ENCODE results near the gene NPIPA1.
"Not testable (repeated sequence)": the region's sequence is repeated elsewhere in the genome, so short reads cannot be mapped to it uniquely, and the experiment has no call there.

Gene NPIPA1

DNA sequence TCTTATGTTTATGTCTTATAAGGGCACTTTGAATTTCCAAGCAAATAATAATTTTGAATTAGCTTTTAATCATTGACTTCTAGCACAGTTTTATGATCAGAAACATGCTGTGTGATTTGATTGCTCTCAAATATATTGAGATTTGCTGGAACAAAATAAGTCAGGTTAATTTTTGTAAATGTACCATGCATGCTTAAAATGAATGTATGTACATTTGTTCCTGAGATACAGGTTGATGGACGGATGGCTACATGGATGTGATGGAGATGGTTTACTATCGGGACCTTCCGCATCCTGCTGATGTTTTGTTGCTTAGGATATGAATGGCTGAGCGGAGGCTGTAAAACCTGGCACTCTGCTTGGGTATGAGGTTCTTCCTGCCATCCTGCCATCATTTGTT lies at the start of gene NPIPA1:
TSS of gene NPIPA1 (plus strand) at position 301 of the 400 bp plus-strand sequence. CDS start at position 301, 0 bp downstream.
- not testable (repeated sequence) for DNase-seq (ENCODE audit: low read depth)

DNA sequence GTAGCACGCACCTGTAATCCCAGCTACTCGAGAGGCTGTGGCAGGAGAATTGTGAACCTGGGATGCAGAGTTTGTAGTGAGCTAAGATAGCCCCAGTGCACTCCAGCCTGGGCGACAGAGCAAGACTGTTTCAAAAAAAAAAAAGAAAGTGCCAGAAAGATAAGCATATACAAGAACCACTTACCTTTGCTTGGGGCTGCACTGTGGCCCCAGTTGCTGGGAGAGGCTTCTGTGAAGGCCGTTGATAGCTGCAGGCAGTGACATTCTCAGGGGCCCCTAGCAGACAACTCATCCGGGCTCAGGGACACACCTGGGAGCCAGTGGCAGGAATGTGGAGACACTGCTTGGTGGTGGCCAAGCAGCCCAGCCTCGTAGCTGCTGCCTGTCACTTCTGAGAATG lies 45.1 kb upstream of the NPIPA1 start:
- DNase-seq (ENCODE audit: low read depth), result not testable (repeated sequence)

DNA sequence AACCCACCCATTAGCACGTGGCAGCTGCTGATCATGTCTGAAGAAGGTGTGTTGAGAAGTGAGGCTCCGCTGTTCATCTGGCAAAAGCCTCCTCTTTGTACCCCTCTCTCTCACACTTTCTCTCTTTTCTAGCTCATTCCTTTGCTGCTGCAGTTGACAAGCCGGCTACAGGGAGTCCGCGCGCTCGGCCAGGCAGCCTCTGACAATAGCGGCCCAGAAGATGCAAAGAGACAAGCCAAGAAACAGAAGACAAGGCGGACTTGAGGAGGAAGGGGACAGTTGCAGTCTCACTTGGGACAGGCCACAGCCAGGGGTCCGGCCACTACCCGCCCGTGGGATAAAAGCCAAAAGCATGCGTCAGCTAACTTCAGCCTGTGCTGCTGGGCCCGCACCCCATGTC lies 41.9 kb upstream of the NPIPA1 start:
- DNase-seq (ENCODE audit: low read depth), result not testable (repeated sequence)

DNA sequence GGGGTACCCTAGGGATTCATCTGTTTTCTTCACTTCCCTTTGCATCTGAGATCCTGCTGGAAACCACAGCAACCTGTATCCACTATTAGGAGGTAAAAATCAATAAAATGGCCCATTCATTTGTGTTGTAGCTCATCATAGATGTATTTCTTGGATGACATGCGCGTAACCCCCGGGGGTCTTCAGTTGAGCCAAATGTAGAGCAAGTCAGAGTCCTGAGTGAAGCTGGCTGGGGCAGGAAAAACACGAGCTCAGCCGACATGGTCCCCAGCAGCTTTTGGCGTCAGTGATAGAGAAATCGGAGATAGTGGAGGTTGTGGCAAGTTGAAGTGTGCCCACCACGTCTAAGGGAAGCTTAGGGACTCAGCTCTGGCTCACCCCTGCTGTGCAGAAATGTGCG lies 41.2 kb upstream of the NPIPA1 start:
- not testable (repeated sequence) for DNase-seq (ENCODE audit: low read depth)

DNA sequence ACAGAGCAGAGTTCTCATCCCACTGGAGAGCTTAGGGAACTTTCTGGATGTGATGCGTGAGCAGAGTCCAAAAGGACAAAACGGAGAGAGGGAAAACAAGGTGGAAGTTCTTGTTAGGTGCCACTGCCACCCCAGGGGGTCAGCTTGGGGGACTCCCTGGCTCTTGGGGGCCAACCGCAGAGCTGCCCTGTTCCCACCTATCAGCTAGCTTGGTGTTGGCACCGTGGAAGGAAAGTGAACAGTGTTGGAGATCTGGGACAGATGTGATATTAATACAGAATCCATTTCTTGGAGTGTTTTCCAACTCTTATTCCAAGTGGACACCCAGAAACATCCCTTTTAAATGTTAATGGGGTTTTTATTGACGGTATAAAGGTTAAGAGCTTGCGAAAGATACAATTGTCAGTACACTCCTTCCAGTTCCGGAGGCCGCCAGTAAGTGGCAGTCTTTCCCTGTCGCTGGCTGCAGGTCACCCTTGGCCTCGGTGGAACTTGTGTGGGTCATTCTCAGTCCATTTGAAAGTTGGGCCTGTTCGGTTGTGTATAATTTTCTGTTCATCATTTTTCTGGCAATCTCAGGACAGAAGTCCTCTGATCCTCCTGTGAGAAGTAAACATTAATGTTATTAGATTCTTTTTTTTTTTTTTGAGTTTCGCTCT lies 40.1 kb upstream of the NPIPA1 start:
- DNase-seq (ENCODE audit: low read depth), result not testable (repeated sequence)

DNA sequence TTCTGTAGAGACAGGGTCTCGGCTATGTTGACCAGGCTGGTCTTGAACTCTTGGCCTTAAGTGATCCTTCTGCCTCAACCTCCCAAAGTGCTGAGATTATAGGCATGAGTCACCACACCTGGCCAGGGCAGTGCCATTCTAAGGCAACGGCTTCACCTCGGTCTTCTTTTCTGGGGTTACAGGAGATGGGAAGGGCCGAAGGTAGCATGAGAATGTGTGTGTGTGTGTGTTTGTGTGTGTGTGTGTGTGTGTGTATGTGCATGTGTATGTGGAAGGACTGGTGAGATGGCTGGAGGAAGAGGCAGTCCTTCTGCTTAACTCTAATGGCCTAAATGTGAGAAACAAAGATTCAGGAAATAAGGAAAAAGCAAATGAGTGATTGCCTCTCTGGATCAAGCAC lies 39.1 kb upstream of the NPIPA1 start:
- not testable (repeated sequence) for DNase-seq (ENCODE audit: low read depth)

DNA sequence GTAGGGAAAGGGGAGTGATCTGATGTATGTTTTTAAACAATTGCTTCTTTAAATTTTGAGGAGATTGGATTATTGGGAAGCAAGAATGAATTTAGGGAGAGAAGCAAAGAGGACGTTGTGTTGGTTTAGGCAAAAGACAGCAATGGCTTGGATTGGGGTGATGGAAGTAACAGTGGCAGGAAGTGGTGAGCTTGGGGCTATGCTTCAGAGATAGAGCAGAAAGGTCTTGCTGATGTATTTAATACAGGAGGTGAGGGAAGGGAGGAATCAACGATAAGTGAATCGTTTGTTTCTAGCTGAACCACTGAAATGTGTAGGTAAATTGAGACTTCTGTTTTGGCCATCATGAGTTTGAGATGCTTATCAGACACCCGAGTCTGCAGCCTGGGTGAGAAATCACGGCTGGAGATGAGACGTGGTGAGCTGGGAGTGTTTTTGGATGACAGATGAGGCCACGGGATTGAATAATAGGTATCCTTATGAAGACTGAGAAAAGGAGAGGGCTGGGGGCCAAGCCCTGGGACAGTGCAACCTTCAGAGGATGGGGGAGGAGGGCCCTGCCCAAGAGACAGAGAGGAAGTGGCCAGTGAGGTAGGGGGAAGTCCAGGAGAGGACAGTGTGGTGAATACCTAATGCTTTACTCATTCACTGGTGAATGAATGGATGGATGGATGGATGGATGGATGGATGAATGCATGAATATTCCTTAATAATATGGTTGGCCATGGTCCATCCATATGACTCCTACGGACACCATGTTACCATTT lies 33.9 kb upstream of the NPIPA1 start:
- DNase-seq (ENCODE audit: low read depth), result not testable (repeated sequence)

DNA sequence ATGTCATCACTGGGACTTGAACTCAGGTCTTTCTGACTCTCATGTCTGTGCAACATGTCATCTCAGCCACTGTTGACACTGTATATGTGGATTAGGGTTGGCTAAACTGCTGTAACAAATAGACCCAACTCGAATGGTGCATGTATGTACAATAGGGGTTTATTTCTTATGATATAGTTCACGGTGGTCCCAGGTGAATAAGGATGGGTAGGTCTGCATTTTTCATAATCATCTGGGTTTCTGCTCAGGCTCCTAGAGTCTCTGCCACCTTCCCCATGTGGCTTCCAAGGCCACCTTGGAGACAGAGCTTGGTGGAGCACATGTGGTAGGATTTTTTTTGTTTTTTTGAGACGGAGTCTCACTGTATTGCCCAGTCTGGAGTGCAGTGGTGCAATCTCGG lies 27.5 kb upstream of the NPIPA1 start:
- DNase-seq (ENCODE audit: low read depth), result not testable (repeated sequence)

DNA sequence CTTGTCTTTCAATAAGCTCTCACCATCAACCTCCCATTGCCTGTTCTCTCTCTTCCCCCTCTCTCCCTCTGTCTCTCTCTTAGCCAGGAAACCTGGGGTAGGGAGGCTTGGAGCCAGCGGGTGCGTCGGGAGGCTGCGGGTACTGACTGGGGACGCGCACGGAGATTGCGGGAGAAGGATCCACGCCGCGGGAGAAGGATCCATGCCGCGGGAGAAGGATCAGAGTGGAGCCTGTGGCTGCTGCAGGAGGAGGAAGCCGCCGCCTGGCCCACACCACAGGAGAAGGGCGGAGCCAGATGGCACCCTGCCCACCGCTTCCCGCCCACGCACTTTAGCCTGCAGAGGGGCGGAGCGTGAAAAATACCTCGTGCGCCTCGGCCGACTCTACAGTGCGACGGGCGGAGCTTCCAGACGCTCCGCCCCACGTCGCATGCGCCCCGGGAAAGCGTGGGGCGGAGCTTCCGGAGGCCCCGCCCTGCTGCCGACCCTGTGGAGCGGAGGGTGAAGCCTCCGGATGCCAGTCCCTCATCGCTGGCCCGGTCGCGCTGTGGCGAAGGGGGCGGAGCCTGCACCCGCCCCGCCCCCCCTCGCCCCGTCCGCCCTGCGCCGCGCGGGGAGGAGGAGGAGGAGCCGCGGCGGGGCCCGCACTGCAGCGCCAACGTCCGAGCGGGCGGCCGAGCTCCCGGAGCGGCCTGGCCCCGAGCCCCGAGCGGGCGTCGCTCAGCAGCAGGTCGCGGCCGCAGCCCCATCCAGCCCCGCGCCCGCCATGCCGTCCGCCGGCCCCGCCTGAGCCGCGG lies 26.2 kb upstream of the NPIPA1 start:
- DNase-seq (ENCODE audit: low read depth), result not testable (repeated sequence)

DNA sequence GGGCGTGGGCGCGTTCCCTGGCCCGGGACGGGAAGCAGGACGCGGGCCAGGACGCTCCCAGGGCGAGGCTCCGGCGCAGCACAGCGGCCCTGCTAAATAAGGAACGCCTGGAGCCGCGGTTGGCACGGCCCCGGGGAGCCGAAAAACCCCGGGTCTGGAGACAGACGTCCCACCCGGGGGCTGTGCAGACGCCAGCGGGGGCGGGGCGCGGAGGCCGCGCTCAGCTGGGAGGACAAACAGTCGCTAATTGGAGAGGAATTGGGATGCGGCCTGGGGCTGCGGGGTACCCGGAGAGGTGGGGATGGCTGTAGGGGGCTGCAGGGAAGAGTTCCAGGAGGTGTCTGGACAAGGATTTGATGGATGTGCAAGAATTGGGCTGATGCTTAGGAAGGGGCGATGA lies 25.3 kb upstream of the NPIPA1 start:
- DNase-seq (ENCODE audit: low read depth), result not testable (repeated sequence)

DNA sequence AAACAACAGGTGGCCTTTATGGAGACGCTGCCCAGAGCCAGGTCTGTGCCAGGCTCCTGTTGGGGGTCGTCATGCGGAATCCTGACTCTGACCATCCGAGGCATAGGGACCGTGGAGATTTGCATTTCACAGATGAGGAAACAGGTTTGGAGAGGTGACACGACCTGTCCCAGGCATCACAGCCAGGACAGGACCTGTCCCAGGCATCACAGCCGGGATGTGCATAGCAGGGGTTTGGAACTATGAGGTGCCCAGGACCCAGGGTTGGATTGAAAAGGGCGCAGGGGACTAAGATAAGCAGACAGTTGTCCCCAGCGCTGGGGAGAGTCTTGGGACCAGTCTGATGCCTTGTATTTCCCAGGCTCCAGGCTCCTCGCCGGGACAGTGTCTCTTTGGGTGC lies 24.7 kb upstream of the NPIPA1 start:
- not testable (repeated sequence) for DNase-seq (ENCODE audit: low read depth)

DNA sequence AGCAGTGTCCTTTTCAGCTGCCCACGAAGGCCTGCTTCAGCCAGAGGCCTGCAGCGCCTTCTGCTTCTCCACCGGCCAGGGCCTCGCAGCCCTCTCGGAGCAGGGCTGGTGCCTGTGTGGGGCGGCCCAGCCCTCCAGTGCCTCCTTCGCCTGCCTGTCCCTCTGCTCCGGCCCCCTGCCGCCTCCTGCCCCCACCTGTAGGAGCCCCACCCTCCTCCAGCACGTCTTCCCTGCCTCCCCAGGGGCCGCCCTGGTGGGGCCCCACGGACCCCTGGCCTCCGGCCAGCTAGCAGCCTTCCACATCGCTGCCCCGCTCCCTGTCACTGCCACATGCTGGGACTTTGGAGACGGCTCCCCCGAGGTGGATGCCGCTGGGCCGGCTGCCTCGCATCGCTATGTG lies 18.7 kb upstream of the NPIPA1 start:
- not testable (repeated sequence) for DNase-seq (ENCODE audit: low read depth)

DNA sequence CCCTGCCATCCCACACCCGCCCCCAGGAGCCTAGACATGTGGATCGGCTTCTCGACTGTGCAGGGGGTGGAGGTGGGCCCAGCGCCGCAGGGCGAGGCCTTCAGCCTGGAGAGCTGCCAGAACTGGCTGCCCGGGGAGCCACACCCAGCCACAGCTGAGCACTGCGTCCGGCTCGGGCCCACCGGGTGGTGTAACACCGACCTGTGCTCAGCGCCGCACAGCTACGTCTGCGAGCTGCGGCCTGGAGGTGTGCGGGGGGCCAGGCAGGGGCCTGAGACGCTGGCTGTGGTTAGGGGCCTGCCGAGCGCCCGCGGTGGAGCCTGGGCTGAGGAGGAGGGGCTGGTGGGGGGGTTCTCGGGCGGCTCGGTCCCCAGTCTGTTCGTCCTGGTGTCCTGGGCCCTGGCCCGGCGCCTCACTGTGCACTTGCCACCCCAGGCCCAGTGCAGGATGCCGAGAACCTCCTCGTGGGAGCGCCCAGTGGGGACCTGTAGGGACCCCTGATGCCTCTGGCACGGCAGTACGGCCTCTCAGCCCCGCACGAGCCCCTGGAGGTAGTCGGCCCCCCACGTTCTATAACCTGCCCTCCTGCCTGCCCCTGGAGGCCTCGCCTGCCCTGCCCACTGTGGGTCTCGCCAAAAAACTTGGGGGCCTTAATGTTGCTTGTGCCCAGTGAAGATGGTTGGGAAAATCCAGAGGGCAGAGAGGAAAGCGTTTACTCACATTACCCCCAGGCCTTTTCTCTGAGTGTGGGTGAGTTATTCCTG lies 17.2 kb upstream of the NPIPA1 start:
- not testable (repeated sequence) for DNase-seq (ENCODE audit: low read depth)

DNA sequence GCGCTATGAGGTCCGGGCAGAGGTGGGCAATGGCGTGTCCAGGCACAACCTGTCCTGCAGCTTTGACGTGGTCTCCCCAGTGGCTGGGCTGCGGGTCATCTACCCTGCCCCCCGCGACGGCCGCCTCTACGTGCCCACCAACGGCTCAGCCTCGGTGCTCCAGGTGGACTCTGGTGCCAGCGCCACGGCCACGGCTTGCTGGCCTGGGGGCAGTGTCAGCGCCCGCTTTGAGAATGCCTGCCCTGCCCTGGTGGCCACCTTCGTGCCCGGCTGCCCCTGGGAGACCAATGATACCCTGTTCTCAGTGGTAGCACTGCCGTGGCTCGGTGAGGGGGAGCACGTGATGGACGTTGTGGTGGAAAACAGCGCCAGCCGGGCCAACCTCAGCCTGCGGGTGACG lies 15.0 kb upstream of the NPIPA1 start:
- not testable (repeated sequence) for DNase-seq (ENCODE audit: low read depth)

DNA sequence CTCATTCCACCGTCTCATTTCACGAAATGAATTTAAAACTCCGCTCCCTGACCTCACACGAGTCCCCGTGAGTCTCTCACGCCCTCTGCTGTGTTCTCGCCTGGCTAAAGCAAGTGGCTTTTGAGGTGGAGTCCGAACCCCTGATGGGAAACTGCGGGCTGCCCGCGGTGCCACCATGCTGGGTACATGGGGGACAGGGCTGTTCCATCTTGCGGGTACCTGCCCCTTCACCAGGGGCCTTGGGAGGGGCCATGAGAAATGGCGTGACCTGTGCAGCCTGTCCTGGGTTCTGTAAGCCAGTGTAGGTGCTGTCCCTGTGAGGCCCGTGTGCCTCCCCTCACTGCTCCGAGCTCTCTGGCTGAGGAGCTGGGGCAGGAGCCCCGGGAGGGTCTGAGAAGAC lies 14.3 kb upstream of the NPIPA1 start:
- not testable (repeated sequence) for DNase-seq (ENCODE audit: low read depth)

DNA sequence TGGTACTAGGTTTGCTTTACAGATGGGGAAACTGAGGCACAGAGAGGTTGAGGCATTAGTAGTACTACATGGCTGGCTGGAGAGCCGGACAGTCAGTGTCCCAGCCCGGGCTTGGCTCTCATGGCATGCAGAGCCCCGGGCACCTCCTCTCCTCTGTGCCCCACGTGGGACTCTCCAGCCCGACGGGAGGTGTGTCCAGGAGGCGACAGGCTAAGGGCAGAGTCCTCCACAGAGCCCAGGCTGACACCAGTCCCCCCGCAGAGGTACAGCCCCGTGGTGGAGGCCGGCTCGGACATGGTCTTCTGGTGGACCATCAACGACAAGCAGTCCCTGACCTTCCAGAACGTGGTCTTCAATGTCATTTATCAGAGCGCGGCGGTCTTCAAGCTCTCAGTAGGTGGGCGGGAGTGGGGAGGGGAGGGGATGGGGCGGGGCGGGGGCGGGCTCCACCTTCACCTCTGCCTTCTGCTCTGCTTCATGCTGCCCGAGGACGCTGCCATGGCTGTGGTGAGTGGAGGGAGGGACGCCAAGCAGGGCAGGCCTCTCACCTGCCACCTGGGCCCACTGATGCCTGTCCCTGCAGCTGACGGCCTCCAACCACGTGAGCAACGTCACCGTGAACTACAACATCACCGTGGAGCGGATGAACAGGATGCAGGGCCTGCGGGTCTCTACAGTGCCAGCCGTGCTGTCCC lies 13.7 kb upstream of the NPIPA1 start:
- not testable (repeated sequence) for DNase-seq (ENCODE audit: low read depth)

DNA sequence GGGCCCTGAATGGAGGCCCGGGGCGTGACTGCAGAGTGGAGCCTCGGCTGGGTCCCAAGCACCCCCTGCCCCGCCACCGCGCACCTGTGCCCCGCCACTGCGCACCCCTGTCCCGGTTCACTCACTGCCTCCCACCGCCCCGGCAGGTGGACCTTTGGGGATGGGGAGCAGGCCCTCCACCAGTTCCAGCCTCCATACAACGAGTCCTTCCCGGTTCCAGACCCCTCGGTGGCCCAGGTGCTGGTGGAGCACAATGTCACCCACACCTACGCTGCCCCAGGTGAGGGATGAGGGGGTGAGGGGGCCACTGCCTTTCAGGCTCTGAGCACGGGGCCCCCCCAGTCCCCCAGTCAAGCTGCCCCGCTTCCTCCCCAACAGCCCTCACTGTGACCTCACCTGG lies 12.9 kb upstream of the NPIPA1 start:
- not testable (repeated sequence) for DNase-seq (ENCODE audit: low read depth)

DNA sequence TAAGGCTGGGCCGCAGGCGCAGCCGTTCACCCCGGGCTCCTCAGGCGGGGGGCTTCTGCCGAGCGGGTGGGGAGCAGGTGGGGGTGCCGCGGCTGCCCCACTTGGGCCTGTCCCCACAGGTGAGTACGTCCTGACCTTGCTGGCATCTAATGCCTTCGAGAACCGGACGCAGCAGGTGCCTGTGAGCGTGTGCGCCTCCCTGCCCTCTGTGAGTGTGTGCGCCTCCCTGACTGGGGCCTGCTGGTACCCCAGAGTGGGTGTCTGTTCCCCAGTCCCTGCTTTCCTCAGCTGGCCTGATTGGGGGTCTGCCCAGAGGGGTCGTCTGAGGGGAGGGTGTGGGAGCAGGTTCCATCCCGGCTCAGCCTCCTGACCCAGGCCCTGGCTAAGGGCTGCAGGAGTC lies 12.3 kb upstream of the NPIPA1 start:
- DNase-seq (ENCODE audit: low read depth), result not testable (repeated sequence)

DNA sequence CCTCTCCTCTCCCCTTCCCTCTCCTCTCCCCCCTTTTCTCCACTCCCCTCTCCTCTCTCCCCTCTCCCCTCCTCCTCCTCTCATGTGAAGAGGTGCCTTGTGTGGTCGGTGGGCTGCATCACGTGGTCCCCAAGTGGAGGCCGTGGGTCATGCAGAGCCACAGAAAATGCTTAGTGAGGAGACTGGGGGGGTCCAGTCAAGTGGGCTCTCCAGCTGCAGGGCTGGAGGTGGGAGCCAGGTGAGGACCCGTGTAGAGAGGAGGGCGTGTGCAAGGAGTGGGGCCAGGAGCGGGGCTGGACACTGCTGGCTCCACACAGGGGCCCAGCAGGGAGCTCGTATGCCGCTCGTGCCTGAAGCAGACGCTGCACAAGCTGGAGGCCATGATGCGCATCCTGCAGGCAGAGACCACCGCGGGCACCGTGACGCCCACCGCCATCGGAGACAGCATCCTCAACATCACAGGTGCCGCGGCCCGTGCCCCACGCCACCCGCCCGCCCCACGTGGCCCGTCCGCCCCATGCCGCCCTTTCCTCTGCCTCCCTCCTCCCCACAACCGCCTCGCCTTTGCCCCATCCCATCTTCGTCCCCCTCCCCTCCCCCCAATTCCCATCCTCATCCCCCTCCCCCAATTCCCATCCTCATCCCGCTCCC lies 9.1 kb upstream of the NPIPA1 start:
- DNase-seq (ENCODE audit: low read depth), result not testable (repeated sequence)

DNA sequence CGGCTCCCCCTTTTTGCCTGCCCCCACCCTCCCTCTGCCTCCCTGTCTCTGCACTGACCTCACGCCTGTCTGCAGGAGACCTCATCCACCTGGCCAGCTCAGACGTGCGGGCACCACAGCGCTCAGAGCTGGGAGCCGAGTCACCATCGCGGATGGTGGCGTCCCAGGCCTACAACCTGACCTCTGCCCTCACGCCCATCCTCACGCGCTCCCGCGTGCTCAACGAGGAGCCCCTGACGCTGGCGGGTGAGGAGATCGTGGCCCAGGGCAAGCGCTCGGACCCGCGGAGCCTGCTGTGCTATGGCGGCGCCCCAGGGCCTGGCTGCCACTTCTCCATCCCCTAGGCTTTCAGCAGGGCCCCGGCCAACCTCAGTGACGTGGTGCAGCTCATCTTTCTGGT lies 8.1 kb upstream of the NPIPA1 start:
- not testable (repeated sequence) for DNase-seq (ENCODE audit: low read depth)

DNA sequence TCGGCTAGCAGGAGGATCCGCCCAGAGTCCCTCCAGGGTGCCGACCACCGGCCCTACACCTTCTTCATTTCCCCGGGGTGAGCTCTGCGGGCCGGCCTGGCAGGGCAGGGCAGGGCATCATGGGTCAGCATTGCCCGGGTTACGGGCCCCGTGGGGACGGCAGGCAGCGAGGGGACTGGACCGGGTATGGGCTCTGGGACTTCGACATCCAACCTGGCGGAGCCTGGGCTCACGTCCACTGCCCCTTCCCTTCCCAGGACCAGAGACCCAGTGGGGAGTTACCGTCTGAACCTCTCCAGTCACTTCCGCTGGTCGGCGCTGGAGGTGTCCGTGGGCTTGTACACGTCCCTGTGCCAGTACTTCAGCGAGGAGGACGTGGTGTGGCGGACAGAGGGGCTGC lies 7.0 kb upstream of the NPIPA1 start:
- DNase-seq (ENCODE audit: low read depth), result not testable (repeated sequence)

Data from amniotic epithelial cell (primary cell).